Measurements from ENCODE around the gene FBXO34.

The FBXO34 gene

DNA sequence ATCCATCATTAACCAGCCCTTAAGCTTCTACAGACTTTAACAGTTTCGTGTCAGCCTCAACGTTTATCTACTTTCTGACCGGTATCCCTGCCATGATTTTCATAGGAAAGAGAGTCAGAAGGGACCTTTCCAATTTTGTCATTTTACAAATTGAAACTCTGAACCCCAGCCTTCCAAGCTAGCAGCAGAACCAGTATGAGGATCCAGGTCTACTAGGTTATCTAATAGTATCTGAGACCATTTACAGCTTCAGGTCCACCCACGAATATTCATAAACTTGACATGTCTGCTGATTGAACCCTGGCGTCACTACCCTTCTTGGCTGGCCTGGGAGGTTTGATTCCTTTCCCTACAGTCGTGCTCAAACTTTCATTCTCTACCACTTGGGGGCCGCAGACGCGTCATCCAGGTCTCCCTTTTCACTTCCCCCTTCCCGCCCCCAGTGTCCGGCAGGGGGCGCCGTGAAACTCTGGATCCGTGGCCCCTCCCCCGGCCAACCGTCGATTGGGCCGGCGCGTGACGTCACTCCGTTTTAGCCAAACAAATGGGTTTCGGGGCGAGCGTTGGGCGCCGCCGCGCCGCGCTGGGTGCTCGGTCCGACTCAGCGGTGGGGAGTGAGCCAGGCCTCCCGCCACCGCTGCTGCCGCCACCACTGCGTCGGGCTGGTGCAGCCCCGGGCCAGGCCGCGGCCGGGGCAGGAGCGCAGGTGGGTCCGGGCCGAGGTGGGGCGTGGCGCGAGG, at the start of gene FBXO34:
Gene FBXO34, plus strand, starts transcription at position 590 of the 740 bp plus-strand sequence. CDS start 78,970 bp downstream, outside the sequence.
- DNase-seq: peak; percentile 96

DNA sequence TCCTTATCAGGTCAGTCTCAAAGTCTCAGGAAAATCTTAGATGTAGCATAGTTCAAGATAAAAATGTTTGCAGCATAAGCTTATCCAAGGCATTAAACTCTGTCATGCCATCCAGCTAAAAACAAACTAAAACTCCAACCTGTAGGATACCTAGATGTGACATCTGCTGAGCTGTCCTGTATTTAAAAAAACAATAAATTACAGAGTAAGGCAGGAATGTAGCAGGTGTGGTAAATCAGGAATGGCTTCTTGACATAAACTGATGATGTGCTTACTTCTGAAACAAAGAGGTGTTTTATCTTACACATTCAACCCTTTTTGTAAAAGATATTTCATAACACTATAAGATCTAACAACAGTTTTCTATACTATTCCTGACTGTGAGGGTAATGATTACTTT, 49.3 kb upstream of the FBXO34 start:
- peak; percentile 16 for DNase-seq

- DNase-seq: no peak
These were observed 47.9 kb upstream of the FBXO34 start for GRCh38 chr14:55223364-55223763.

GRCh38 chr14:55228261-55228660, 43.0 kb upstream of the FBXO34 start:
- no peak for DNase-seq

DNA sequence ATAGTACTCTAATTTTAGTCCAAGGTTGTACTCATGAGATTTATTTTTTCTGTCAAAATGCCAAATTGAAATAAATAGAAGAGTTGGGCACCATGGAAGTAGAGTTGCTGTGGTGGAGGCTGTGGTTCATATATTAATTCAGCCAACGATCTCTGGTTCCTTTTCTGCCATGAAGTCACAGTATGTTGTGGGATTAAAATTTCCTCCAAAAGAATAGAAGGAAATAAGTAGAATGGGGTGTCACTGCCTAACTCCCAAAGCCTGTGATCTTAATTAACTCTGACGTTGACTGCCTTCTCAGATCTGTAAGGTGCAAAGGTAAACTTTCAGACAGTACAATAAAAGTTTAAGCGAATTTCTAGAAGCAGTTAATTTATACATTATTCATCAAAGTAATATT, 37.6 kb upstream of the FBXO34 start:
- DNase-seq: no peak

DNA sequence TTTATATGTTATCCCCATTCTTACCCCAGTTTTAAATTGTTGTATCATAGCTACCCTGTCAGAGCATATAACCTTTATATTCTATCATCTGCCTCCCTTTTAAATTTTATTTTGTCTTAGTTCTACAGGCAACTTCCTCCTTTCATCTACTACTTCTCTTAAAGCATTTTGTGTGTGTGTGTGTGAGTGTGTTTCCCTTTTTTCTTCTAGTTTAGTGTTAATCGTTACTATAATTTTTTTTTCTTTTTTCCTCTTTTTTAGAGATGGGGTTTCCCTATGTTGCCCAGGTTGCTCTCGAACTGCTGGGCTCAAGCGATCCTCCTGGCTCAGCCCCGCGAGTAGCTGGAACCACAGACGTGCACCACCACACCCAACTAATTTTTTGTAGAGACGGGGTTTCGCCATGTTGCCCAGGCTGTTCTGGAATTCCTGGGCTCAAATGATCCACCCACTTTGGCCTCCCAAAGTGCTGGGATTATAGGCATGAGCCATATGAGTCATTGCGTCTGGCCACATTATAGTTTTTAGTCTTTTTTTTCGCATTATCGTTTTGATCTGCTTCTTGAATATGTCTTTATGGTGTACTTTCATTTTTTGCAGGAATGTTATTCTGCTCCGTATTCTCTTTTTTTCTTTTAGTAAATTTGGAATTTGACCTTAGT, 33.1 kb upstream of the FBXO34 start:
- no peak for DNase-seq

GRCh38 chr14:55239320-55239719, 31.9 kb upstream of the FBXO34 start:
- DNase-seq: no peak

DNA sequence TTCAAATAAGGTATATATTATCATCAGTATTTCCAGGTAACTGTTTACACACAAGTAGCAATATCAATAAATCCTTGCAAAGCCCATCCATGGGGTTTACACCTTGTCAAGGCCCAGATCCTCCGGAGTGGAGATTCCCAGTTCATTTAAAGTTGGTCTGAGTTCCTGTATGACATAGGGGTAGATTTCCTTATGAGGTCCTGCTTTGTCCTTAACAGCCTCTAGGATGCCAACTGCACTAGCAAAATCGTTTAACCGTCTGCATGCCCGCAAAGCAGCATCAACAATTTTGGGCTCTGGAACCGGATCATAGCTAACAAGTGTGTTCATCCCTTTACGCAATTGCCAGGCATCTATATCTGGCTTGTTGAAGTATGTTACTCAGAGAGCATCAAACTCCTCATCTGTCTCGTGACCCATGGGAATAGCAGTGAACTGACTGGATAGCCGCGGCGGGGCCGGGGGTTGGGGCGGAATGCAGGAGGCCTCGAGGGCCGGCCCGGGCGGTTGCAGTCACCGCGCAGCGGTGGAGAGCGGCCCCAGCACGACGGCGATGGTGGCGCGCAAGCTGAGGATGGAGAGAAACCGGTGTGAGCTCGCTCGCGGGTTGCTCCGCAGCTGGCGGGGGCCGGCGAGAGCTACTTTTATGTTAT, 30.6 kb upstream of the FBXO34 start:
- no peak for DNase-seq

GRCh38 chr14:55241673-55242072, 29.5 kb upstream of the FBXO34 start:
- no peak for DNase-seq

GRCh38 chr14:55243386-55243785, 27.8 kb upstream of the FBXO34 start:
- DNase-seq: no peak

GRCh38 chr14:55243813-55244212, 27.4 kb upstream of the FBXO34 start:
- DNase-seq: no peak

GRCh38 chr14:55245657-55246268, 25.5 kb upstream of the FBXO34 start:
- DNase-seq: peak; percentile 32

DNA sequence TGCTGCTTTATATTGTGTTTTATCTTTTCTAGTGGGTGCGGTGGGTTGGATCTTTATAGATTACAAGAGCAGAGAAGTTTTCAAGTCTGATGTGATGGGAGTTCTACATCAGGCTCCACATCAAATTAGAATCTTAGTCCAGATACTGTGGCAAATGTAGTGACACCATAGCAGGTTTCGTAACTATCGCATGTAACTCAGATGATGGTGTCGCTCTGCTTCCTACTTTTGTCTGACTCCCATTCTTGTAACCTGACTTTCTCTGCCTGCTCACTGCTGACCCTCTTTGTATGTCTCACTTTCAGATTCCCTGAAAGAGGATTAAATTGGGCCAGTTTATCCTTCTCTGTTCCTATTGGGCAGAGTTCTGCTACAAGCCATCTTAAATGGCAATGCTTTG, 22.8 kb upstream of the FBXO34 start:
- DNase-seq: no peak

GRCh38 chr14:55249423-55249822, 21.8 kb upstream of the FBXO34 start:
- no peak for DNase-seq

DNA sequence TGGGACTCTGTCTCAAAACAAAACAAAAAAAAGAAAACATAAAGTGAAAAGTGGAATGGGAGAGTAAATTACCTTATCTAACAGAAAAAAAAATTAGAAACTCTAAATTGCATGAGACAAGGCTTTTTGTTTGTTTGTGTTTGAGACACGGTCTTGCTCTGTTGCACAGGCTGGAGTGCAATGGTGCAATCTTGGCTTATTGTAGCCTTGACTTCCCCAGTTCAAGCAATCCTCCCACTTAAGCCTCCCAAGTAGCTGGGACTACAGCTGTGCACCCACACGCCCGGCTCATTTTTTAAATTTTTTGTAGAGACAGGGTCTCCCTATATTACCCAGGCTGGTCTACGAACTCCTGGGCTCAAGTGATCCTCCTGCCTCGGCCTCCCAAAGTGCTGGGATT, 17.9 kb upstream of the FBXO34 start:
- DNase-seq: no peak

- DNase-seq: no peak
These were observed 16.6 kb upstream of the FBXO34 start for GRCh38 chr14:55254581-55254980.

- no peak for DNase-seq
These were observed 15.2 kb upstream of the FBXO34 start for GRCh38 chr14:55255979-55256378.

GRCh38 chr14:55256586-55256985, 14.6 kb upstream of the FBXO34 start:
- no peak for DNase-seq

GRCh38 chr14:55265197-55265596, 6.0 kb upstream of the FBXO34 start:
- no peak for DNase-seq

- peak; percentile 23 for DNase-seq
These were observed 3.4 kb upstream of the FBXO34 start for GRCh38 chr14:55267820-55268219.

DNA sequence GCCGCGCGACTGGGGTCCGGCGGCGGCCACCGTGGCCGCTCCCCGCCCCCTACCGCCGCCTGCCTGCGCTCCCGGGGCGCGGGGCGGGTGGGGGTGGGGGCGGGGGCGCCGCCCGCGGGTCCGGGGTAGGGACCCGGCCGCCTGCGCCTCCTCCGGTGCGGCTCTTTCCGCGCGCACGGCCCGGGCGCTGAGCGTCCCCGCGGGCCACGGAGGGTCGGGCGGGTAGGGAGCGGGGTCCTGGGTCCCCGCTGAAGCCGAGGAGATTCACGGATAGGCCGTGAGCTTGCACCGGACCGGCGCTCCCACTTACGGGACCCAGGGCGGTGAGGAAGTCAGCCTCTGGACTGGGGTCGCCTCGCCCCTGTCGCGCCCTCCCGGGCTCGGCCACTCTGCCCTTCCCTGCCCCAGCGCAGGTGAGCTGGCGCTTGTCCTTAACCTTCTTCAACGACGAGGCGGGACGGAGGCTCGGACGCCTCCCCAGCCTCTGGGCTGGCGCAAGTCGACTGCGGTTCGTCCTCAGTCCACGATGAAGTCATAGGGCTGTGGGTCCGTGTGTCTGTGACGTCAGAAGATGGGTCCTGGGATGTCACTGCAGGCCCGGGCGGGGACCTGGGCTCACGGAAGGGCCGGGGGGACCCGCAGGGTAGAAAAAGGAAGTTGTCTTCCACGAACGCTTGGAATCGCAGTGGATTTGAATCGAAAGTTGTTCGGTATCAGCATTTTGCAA, 514 bp downstream of the FBXO34 start:
- DNase-seq: peak; percentile 50

DNA sequence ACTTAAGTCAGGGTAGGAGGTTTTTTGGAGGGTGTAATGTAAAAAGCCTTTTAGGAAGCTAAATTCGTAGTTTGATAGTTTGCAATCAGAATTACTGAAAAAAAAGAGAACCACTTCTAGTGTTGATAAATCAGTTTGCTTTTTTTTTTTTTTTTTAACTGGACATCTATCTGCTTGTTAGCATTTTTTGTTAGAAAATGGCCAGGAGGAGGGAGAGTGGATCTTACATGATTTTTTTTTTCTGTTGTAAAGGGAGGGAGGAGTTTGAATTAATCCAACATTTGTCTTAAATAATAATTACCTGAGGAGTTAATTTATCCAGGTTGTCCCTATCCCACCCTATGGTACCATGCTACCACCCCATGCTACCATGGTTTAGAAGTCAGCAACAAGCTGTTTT, 1.2 kb downstream of the FBXO34 start:
- no peak for DNase-seq

GRCh38 chr14:55272922-55273321, 1.7 kb downstream of the FBXO34 start:
- DNase-seq: no peak
